Left lobe of liver (tissue), 2 donors: ENCODE results near the gene ARMC6. TPM values are rescaled to one million over a fixed set of nuclear protein-coding genes. Genes with fewer than 3 reads are reported as not detected.

ENCODE experiments used
- ATAC-seq: fragments of 200-7000 bp; cut with Tn5 transposase; one replicate; pipeline ENCODE4 v1.9.1; 2020; ENCODE audit warnings: mild to moderate bottlenecking, moderate library complexity
- DNase-seq: peaks from one replicate; pipeline ENCODE4 v3.0.0-alpha.2; 2020; ENCODE audit warnings: low spot score
- total RNA-seq: library from RNA; stranded (reverse); gene quantifications from one replicate; pipeline ENCODE4 v1.2.1, GENCODE V29; 2021
- donor health status: DM: no; HTN: no; CAD: no; lungs with moderate emphysema.
- donor health status: DM: no; HTN: yes; CAD: no.

Gene ARMC6
- total RNA-seq, 1 donor from 2014 or later = 50.9 TPM

DNA sequence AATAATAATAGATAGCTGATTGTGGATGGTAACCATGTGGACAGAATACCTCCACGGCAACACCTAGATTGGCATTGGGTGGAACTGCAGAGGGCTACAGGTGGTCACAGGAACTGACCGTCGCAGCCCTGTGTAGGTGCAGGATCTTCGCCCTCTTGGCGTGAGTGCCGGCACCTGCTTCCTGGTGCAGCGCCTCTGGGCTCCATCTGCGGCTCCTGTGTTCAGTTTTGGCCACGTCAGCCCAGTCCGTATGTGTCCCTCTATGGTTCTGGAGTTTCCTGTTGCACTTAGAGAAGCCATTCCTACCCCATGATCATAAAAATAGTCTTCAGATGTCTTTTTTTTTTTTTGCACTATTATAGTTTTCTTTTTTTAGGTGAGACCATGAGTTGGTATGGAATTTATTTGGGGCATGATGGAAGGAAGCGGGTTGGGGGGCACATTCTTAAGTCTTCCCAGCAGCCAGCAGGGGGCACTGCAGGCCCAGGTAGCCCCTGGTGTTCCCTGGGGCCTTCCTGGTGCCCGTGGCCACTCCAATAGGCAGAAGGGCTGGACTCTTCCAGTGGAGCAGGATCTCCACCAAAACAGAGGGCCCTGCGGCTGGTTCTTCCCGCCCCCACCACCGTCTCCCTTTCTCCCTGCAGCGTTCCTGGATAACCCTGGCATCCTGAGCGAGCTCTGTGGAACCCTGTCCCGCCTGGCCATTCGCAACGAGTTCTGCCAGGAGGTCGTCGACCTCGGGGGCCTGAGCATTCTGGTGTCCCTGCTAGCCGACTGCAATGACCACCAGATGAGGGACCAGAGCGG, 20.3 kb downstream of the ARMC6 start:
- DNase-seq (peak; percentile 84), ATAC-seq (peak; percentile 75)

DNA sequence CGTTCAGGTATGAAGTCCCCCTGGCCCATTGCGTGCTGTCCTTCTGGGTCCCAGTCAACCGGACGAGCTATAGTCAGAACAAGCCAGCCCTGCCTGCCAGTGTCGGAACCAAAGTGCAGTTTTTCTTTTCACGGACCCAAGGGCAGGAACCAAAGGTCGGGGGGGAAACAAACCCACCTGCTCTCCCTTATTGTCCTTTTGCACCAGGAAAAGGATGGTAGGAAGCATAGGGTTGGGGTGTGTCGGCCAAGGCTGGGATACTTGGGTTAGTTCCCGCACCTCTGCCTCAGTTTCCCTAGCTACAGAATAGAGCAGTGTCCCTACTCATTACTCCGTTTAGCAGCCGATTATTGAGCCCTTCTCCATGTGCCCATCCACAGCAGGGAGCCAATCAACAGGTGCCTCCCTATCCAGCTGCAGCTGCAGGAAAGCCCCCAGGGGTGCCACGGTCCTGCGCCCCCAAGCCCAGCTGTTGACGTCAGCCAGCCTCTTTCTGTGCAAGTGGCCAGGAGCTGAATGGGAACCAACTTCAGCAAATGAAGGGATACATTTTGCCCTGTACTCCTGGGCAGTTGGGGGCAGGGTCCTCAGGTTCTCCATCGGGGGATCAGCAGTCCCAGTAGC, 21.0 kb downstream of the ARMC6 start:
- DNase-seq = no peak

DNA sequence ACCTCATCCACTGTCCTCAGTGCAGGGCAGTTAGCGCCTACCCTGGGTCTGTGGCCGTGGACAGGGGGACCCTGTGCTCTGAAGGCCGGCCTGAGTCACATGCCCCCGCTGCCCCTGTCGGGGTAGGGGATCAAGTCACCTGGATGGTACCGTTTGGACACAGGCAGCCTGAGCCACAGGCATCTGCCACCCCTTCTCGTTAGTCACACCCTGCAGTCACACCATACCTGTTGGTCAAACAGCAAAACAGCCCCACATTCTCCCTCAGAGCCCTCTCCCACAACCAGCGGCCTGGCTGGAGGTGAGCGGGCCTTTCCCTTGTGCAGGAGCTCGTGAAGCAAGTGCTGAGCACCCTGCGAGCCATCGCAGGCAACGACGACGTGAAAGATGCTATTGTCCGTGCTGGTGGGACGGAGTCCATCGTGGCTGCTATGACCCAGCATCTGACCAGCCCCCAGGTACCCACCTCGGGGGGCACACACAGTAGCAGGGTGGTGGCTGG, 21.6 kb downstream of the ARMC6 start:
- ATAC-seq = no peak
- no peak for DNase-seq

More for the DNA sequence above, 21.0 kb downstream of the ARMC6 start:
- peak; percentile 5 for ATAC-seq

DNA sequence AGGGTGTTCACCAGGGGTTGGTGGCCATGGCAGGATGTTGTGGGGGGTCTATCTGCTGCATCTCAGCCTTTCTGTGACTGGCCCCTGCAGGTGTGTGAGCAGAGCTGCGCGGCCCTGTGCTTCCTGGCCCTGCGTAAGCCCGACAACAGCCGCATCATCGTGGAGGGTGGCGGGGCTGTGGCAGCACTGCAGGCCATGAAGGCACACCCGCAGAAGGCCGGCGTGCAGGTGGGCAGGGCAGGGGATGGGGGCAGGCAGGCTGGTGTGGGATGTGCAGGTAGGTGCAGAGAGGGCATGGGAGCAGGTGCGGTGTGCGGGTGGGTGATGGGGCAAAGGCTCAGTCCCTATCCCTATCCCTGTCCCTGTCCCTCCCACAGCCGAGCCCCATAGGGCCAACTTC, 22.3 kb downstream of the ARMC6 start:
- DNase-seq (no peak), ATAC-seq (no peak)

DNA sequence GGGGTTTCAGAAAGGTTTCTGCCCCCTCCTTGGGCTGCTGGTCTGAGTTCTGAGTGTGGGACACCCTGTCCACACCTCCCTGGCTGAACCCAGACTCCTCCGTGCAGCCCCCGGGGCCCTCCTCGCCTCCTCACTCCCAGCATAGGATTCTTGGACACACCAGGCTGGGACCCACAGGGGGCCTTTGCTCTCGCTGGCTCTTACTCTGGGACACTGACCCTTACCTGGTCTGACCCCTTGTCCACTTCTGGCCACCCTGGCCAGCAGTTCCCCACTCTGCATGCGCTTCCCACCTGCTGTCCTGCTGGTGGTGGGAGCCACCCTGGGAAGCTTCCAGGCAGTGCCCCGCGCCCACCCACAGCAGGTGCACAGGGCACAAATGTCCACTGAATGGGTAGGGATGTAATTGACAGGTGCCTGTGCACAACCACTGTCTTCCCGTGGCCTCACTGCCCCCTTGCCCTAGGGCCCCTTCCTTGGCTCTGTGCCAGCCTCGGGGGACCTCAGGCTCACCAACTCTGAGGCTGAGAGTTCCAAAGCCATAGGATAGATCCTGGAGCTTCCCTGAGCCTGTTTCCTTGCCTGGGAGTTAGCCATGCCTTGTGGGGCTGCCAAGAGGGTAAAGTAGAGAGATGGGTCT, 23.4 kb downstream of the ARMC6 start:
- no peak for DNase-seq

DNA sequence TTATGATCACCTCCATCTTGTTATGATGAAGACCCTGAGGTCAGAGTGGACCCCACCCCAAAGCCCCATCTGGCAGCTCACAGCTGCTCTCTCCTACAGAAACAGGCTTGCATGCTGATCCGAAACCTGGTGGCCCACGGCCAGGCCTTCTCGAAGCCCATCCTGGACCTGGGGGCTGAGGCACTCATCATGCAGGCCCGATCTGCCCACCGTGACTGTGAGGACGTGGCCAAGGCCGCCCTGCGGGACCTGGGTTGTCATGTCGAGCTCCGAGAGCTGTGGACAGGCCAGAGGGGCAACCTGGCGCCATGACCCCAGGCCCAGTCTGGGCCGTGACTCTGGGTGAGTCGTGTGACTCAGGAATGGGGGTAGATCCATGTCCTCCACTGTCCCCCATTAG, 23.9 kb downstream of the ARMC6 start:
- no peak for ATAC-seq
- no peak for DNase-seq

More for the DNA sequence above, 23.4 kb downstream of the ARMC6 start:
- ATAC-seq = no peak

DNA sequence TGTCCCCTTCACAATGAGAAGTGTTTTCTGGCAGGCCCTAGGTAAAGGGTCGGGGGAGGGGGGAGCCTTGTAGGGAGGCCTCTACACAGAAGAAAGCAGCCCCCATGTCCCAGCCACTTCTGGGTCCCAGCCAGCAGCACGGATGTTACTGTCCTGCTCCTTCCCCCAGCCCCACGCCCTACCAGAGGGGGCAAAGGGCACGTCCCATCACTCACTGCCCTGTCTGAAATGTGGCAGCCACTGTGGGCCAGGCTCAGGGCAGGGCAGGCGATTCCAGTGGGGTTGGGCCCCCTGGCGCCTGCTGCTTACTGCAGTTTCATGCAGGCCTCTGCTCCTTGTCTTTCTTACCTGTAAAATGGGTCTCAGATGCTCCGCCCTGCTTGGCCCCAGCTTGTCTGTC, 24.3 kb downstream of the ARMC6 start:
- no peak for ATAC-seq
- DNase-seq = no peak

DNA sequence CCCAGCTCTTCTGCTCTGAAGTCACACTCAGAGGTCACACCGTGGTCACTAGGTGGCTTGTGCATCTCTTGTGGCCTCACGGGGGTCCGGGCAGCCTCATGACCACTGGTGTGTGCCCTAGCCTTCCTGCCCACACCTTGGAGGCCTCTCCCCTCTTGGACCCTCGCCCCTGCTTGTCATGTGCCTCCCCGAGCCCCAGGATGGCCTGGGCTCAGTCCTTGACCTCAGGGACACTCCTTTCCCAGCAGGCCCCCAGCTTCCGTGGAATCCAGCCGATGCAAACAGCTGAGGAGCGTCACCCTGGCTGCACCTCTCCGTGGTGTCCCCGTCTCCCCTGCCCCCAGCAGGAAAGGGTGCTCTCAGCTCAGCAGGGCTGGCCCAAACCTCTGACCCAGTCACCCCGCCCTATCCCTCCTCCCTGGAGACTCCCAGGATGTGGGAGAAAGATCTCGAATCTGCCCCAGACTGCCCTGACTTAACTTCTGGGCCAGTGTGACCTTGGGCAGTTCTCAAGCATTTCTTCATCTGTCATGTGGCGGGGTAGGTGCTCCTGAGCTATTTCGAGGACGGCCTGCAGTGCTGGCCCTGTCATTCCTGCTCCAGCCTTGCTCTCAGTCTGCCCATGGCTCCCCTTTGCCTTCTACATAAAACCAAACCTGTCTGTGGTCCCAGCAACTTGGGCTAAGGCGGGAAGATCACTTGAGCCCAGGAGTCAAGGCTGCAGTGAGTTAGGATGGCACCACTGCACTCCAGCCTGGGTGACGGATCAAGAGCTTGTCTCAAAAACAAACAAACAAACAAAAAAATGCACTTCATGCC, 25.8 kb downstream of the ARMC6 start:
- no peak for ATAC-seq
- no peak for DNase-seq

DNA sequence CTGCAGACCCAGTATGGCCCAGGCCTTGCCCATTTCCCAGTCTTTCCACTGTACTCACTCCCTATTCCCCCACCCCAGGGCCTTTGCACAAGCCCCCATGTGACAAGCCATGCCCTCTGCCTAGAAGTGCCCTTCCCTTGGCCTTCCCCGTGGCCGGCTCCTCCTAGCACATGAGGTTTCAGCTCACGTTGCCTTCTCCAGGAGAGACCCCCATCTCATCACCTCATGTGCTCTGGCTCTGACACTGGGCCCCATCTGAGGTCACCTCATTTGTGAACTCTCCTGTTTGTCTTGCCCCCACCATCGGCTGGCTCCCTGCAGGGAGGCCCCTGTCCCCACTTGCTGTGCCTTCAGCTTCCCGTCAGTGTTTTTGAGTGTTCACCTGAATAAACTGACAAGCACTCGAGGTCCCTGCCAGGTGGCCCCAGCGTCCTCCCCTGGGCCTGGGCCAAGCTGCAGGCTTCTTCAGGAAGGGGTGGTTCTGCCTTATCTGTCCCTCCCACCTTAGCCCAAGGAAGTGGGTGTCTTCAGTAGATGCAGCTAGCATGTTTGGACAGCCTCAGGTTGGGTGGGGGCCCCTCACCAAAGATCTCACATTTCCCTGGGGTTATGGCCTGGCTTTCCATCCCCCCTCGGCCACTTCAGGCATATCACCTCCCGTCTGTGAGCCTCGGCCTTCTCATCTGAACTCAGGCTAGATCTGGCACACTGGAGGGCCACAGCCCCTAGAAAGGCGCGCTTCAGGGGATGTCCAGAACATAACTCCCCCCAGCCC, 26.6 kb downstream of the ARMC6 start:
- DNase-seq (no peak), ATAC-seq (no peak)

DNA sequence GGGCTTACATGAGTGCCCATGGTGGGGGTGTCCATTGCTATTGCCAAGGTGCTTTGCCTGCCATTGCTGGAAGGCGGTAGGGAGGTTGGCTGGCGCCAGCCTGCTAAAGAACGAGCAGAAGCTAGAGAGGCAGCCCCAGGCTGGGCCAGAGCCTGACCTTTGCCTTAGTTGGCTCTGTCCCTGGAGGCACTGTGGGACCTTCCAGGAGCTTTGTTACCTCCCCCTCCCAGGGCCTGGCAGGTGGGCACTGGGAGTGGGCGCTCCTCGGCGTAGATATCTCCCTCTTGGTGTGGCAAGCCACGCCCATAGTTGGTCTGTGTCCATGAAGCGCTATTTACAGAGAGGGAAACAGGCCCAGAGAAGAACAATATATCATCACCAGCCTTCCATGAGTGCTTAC, 28.1 kb downstream of the ARMC6 start:
- DNase-seq = peak; percentile 67
- ATAC-seq = peak; percentile 5

DNA sequence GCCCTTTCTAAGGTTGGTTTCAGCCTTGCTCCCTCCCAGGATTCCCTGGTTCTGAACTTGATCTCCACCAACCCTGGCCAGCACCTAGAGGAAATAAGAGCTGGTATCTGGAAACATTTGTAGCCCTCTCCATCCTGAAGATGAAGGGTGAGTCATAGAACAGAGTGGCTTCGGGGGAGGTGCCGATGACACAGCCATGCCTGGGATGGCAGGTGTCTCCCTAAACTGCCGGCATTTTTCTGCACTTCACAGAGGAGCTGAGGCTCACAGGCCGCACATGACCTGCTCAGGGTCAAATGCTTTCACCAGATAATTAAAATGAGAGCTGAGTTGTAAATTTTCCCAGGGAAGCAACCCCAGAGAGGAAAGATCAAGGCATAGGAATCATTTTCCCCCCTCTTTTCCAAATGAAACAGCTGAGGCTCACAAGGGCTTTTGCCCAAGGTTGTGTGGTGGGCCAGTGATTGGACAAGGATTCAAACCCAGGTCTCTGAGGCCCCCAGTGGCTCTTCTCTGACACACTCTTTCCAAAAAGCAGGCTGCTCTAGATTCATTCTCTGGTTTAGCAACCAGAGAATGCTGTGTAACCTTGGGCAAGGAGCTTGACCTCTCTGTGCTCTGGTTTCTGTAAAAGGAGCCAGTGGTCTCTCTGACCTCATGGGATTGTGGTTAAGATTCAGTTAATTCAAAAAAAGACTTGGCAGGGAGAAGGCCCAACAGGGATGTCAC, 29.2 kb downstream of the ARMC6 start:
- ATAC-seq (no peak), DNase-seq (no peak)

DNA sequence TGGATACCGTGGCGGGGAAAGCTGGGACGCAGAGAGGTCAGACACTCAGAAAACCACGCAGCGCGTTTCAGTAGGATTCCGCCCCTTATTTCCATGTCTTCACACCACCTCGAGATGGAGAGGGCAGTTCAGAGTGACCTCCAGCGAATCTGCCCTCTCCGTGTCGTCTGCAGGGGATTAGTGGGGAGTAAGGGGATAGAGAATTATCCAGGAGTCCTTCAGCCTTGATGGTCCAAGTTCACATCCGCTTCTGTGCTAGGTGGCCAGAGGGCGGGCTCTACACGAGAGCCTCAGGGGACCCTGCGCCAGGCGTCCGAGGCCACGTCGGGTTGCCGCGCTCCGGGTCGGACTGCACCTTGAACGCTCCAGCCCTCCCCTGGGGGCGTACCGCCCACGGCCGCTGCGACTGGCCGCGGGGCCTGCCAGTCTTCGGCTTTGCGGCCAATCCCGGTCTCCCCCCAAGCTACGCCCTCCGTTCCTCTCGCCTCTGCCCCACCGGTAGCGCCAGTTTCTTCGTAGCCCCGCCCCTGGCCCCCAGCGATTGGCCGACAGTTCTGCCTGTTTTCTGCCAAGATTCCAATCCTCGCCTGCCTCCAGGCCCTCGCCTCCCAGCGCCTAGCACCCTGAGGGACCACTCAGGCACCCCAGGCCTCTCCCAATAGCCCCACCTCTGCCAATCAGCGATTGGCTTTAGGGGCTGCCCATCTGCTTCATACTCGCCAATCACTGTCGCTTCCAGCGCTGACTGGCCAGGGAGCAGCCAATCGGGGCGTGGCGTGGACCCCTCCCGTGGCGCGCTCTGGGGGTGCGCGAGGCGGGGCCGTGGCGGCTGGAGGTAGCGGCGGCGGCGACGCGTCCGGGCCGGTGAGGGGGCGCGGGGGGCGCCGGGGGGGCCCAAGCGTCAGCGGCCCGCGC, 30.0 kb downstream of the ARMC6 start, which contains the start of gene SLC25A42:
TSS of gene SLC25A42 (plus strand) at position 812 of the 915 bp plus-strand sequence. CDS start 32,131 bp downstream, outside the sequence.
- DNase-seq = peak; percentile 100

DNA sequence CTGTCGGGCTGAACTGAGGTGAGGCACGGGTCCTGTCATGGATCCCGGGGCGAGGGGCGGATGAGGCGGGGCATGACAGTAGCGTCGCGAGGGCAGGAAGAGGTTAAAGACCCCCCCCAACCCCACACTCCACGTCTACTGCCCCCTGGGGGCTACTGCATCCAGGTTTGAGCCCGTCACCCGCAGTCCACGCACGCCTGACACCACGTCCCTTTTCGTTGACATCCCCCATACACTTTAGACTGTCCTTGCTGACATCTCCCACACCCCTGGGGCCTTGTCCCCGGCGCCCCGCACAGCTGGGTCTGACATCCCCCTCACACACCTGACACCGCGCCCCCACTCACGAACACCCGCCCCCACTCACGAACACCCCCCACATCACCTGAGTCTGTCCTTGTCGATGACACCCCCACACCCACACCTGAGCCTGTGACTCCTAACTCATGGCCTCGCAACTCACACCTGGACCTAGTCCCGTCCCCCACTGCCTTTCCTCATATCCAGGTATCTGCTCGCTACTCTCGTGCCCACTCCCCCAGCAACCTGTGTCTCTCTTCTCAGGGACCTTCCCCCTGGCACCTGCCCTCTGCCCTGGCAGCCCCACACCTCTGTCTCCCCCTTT, 30.8 kb downstream of the ARMC6 start:
- ATAC-seq = peak; percentile 2
- DNase-seq = no peak

More for the DNA sequence above, 30.0 kb downstream of the ARMC6 start, which contains the start of gene SLC25A42:
- ATAC-seq = peak; percentile 81

DNA sequence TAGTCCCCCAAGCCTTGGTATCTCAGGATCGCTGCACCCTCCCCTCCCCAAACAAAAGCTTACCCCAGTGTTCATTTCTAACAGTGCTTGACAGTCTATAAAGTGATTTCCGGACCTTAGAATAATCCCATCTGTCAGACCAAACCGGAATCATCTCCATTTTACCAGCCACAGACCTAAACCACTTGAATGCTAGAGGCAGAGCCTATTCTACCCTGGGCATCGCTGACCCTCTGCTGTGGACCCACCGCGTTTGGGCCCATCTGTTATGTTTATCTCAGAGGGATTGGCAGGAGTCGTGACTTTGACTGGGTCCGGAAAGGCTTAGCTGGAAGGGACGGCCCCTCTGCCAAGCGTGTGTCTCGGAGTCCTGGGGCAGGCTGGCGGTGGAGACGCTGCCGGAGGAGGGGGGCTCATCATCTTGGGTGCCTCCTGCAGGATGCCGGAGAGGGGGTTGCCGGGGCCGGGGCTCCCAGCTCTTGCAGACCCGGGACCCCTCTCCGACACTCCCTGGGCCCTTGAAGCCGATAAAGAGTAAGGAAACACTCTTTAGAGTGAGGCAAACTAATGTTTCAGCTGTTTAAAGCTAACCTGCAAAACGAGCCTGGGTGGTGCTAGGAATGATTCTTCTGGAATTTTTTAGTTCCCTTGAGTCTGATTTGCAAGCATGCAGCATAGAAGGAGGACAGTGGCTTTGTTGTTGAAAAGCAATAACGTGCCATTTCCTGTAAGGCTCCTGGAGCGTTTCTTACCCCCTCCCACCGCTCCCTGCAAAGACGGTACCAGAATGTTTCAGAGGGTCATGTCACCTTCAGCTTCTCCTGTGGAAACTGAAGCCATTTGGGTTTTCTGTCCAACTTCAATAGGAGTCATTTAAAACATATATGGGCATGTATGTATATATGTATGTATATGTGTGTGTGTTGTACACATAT, 31.7 kb downstream of the ARMC6 start:
- DNase-seq = no peak
- ATAC-seq = peak; percentile 2

DNA sequence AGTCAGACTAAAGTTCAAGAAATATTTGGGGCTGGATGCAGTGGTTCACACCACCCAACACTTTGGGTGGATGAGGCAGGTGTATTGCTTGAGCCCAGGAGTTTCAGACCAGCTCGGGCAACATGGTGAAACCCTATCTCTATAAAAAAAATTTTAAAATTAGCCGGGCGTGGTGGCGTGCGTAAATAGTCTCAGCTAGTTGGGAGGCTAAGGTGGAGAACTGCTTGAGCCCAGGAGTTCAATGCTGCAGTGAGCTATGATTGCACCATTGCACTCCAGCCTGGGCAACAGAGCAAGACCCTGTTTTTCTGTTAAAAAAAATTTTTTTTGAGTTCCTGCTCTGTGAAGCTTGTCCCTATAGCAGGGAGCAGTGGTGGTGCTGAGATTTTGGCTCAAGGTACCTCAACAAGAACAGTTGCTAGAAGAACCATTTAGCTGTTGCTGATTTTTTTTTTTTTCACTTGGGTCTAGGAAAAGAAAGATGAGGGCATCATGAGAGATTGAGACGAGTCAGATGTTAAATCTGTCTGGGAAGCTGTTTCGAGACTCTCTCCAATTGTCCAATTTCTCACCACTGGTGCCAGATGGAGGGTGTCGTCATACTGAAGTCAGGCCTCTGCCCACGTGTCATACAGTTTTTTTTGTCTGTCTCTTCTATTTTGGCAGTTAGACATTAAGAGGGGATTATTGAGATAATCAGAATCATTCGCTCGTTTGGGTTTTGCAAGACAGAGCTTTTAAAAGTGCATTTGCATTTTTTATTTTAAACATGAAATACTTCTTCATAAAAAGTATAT, 34.1 kb downstream of the ARMC6 start:
- no peak for DNase-seq
- ATAC-seq = no peak
